GM21360 (cell line): ENCODE results near the gene NXPH4.

Experiments
- ATAC-seq: cut with Tn5 transposase; IDR thresholded peaks from one replicate; pipeline ENCODE4 v1.9.1; 2021; ENCODE audit warnings: mild to moderate bottlenecking, moderate library complexity; ENCODE audit not compliant: unreplicated experiment

Gene NXPH4

GRCh38 chr12:57182918-57183575, 33.5 kb upstream of the NXPH4 start:
- ATAC-seq: peak; percentile 88

GRCh38 chr12:57183939-57184725, 32.5 kb upstream of the NXPH4 start:
- ATAC-seq: no peak

GRCh38 chr12:57185403-57185802, 31.2 kb upstream of the NXPH4 start:
- no peak for ATAC-seq

GRCh38 chr12:57185906-57186508, 30.6 kb upstream of the NXPH4 start:
- no peak for ATAC-seq

- no peak for ATAC-seq
These were observed 29.1 kb upstream of the NXPH4 start for GRCh38 chr12:57187222-57188089.

GRCh38 chr12:57188090-57188425, 28.5 kb upstream of the NXPH4 start:
- ATAC-seq: no peak

GRCh38 chr12:57190037-57190436, 26.6 kb upstream of the NXPH4 start:
- ATAC-seq: no peak

GRCh38 chr12:57190821-57191220, 25.8 kb upstream of the NXPH4 start:
- no peak for ATAC-seq

GRCh38 chr12:57191410-57191809, 25.2 kb upstream of the NXPH4 start:
- ATAC-seq: no peak

- ATAC-seq: no peak
These were observed 23.7 kb upstream of the NXPH4 start for GRCh38 chr12:57192920-57193319.

GRCh38 chr12:57193706-57194245, 22.8 kb upstream of the NXPH4 start:
- no peak for ATAC-seq

GRCh38 chr12:57194253-57194652, 22.3 kb upstream of the NXPH4 start:
- ATAC-seq: no peak

GRCh38 chr12:57195186-57195585, 21.4 kb upstream of the NXPH4 start:
- ATAC-seq: no peak

GRCh38 chr12:57195611-57196371, 20.8 kb upstream of the NXPH4 start:
- ATAC-seq: no peak

GRCh38 chr12:57196439-57196838, 20.2 kb upstream of the NXPH4 start:
- ATAC-seq: no peak

- ATAC-seq: no peak
These were observed 19.6 kb upstream of the NXPH4 start for GRCh38 chr12:57196956-57197355.

- no peak for ATAC-seq
These were observed 18.3 kb upstream of the NXPH4 start for GRCh38 chr12:57198329-57198728.

- no peak for ATAC-seq
These were observed 17.4 kb upstream of the NXPH4 start for GRCh38 chr12:57199191-57199590.

GRCh38 chr12:57200497-57200896, 16.1 kb upstream of the NXPH4 start:
- ATAC-seq: no peak

- ATAC-seq: no peak
These were observed 15.4 kb upstream of the NXPH4 start for GRCh38 chr12:57201219-57201618.
